GM19324 (cell line): Measurements from ENCODE around the gene MUCL3.
"Not testable (repeated sequence)": the region's sequence is repeated elsewhere in the genome, so short reads cannot be mapped to it uniquely, and the experiment has no call there.

Experiments used
- ATAC-seq: cut with Tn5 transposase; IDR thresholded peaks from one replicate; pipeline ENCODE4 v1.9.1; 2021; ENCODE audit warnings: mild to moderate bottlenecking, moderate library complexity; ENCODE audit not compliant: unreplicated experiment, low FRiP score

The MUCL3 gene

GRCh38 chr6:30908700-30909099, 32.1 kb upstream of the MUCL3 start:
- no peak for ATAC-seq

- not testable (repeated sequence) for ATAC-seq
Measured at GRCh38 chr6:30910473-30910872, 30.3 kb upstream of the MUCL3 start.

GRCh38 chr6:30912746-30913520, 27.8 kb upstream of the MUCL3 start:
- no peak for ATAC-seq

GRCh38 chr6:30913721-30914075, 27.1 kb upstream of the MUCL3 start:
- no peak for ATAC-seq

GRCh38 chr6:30914076-30914853, 26.5 kb upstream of the MUCL3 start, which contains the start of gene VARS2:
VARS2 (plus strand) TSS chr6:30914238; CDS start chr6:30914837, 599 bp downstream.
- peak; percentile 85 for ATAC-seq

- no peak for ATAC-seq
Measured at GRCh38 chr6:30914854-30915590, 25.8 kb upstream of the MUCL3 start.

- ATAC-seq: no peak
Measured at GRCh38 chr6:30915591-30915946, 25.2 kb upstream of the MUCL3 start.

- no peak for ATAC-seq
Measured at GRCh38 chr6:30917041-30917440, 23.7 kb upstream of the MUCL3 start.

- ATAC-seq: no peak
Measured at GRCh38 chr6:30917487-30917886, 23.3 kb upstream of the MUCL3 start.

- ATAC-seq: no peak
Measured at GRCh38 chr6:30918670-30919069, 22.1 kb upstream of the MUCL3 start.

GRCh38 chr6:30922447-30922852, 18.3 kb upstream of the MUCL3 start:
- ATAC-seq: no peak

GRCh38 chr6:30924040-30924627, 16.6 kb upstream of the MUCL3 start:
- not testable (repeated sequence) for ATAC-seq

- no peak for ATAC-seq
Measured at GRCh38 chr6:30926644-30927043, 14.1 kb upstream of the MUCL3 start.

GRCh38 chr6:30927080-30927479, 13.7 kb upstream of the MUCL3 start:
- ATAC-seq: not testable (repeated sequence)

- ATAC-seq: no peak
Measured at GRCh38 chr6:30928677-30929076, 12.1 kb upstream of the MUCL3 start.

- no peak for ATAC-seq
Measured at GRCh38 chr6:30930506-30930905, 10.3 kb upstream of the MUCL3 start.

- ATAC-seq: no peak
Measured at GRCh38 chr6:30931272-30931671, 9.5 kb upstream of the MUCL3 start.

- ATAC-seq: no peak
Measured at GRCh38 chr6:30931969-30932645, 8.7 kb upstream of the MUCL3 start, which contains the start of gene SFTA2. SFTA2 (minus strand) TSS chr6:30932170; CDS start chr6:30932096, 74 bp downstream.

- ATAC-seq: no peak
Measured at GRCh38 chr6:30932665-30933365, 8.0 kb upstream of the MUCL3 start.

GRCh38 chr6:30935018-30935417, 5.8 kb upstream of the MUCL3 start:
- ATAC-seq: no peak
